Smooth muscle cell of the brain vasculature (primary cell): ENCODE results near the gene IGFBP5.

Experiments used
- DNase-seq: peaks from one replicate; pipeline ENCODE4 v3.0.0-alpha.2; 2012; ENCODE audit warnings: low read depth, low spot score

Gene IGFBP5

GRCh38 chr2:216665717-216666116 is 29.6 kb downstream of the IGFBP5 start:
- no peak for DNase-seq

GRCh38 chr2:216665242-216665641 is 30.1 kb downstream of the IGFBP5 start:
- no peak for DNase-seq

DNA sequence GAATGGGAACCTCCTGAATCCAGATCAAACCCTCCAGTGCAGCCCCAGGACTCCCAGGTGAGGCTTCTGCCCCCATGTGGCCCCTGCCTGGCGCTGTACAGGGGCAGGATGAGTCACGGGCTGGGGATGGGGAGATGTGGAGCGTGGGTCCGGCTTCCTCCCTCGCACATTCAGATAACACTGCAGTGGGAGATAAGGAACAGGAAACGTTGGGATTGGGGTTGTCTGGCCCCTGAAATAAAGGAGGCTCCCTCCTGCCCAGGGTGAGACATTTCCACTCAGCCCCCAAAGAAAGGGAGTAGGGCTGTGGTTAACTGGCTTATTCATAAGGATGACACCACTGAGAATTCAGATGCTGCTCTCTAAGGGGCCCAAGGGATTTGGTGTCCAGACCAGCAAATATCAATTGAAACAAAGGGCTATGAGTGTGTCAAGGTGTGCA is 30.7 kb downstream of the IGFBP5 start:
- DNase-seq = no peak

GRCh38 chr2:216663846-216664245 is 31.5 kb downstream of the IGFBP5 start:
- DNase-seq = no peak

DNA sequence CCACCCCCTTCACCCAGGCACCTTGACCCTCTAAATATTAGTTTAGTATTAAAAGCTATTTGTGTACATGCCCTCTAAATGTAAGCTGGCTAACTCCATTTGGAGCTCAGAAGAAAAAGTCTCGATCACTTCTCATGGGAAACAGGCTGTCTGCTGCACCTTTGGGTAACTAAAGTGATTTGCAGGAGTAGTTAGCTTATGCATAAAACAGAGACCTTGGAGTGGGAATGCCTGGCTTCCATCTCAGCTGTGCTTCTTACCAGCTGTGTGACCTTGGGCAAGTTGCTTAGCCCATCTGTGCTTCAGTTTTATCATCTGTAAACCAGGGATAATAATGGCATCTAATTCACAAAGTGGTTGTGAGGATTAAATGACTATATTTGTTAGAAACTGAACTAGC is 32.2 kb downstream of the IGFBP5 start:
- no peak for DNase-seq

- DNase-seq = no peak
Measured at GRCh38 chr2:216661639-216662375, 33.5 kb downstream of the IGFBP5 start.

- DNase-seq = no peak
Measured at GRCh38 chr2:216661051-216661450, 34.3 kb downstream of the IGFBP5 start.

- DNase-seq = no peak
Measured at GRCh38 chr2:216660496-216660895, 34.9 kb downstream of the IGFBP5 start.

GRCh38 chr2:216659276-216659675 is 36.1 kb downstream of the IGFBP5 start:
- no peak for DNase-seq

- no peak for DNase-seq
Measured at GRCh38 chr2:216658757-216659156, 36.6 kb downstream of the IGFBP5 start.

GRCh38 chr2:216657980-216658379 is 37.4 kb downstream of the IGFBP5 start:
- DNase-seq = no peak

- DNase-seq = no peak
Measured at GRCh38 chr2:216657086-216657855, 38.1 kb downstream of the IGFBP5 start.

- DNase-seq = no peak
Measured at GRCh38 chr2:216654528-216655052, 40.8 kb downstream of the IGFBP5 start.

DNA sequence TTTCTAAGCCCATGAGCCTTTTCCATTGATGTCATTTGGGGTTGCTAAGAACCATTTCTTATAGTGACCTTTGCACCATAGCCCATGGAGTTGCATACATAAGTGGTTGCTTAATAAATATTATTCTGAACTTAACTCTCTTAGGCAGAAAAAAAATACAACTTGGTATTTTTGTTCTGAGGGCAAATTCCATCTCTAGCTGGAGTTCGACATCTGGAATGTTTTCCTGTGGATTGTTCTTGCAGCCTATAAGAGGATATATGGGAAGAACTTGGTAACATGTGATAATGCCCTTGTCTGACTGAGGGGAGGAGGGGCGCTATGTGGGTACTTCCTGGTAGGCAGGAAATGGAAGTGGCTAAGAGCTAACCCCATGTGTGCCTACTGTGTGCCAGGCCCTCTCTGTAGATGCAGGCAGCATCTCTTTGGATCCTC is 41.4 kb downstream of the IGFBP5 start:
- DNase-seq = peak; percentile 85

DNA sequence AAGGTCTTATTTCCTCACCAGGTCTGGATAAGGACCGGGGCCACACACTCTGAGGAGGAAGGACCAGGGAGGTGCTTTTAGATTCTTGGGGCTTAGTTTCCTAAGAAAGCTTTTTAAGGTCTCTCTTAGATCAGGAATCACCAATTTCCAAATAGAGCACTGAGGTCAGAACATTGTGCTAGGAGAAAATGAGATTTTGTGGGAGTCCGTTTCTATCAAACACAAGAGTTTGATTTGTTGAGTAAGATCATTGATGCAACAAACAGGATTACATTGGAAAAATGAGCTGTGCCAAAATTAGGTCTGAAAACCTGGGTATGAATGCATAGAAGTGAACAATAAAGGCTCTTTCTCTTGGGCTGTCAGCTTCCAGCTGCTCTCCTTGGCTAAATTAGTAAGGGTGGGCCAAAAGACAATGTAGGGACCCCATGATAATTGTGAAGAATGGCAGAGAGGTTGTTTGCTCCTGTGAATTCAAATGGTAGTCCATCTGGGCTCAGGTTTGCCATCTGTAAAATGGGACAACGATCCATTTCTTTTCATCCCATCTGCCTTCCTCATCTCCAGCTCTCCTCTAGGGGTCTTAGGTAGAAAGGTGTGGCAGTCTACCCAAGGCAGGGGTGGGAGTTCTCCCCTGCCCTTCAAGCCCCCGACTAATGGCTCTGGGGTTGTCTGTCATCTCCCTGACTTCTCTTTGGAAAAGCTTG is 42.1 kb downstream of the IGFBP5 start:
- DNase-seq = no peak

DNA sequence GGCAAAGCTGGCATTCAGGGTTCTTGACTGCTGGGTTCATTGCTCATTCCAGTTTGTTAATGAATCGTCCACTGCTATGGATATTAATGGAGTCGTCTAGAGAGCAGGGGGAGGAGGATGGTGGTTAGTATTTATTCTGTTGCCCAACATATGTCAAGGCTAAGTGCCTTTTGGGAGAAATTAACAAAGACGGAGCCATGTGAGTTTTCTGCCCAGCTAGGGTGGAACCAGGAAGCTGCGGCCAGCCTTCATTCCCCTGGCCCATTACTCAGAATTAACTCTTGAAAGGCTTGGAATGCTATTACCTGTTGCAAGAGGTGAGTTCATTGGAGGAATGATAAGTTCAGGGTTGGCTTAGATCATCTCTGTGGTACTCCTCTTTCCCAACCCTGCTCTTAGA is 42.8 kb downstream of the IGFBP5 start:
- DNase-seq = no peak

DNA sequence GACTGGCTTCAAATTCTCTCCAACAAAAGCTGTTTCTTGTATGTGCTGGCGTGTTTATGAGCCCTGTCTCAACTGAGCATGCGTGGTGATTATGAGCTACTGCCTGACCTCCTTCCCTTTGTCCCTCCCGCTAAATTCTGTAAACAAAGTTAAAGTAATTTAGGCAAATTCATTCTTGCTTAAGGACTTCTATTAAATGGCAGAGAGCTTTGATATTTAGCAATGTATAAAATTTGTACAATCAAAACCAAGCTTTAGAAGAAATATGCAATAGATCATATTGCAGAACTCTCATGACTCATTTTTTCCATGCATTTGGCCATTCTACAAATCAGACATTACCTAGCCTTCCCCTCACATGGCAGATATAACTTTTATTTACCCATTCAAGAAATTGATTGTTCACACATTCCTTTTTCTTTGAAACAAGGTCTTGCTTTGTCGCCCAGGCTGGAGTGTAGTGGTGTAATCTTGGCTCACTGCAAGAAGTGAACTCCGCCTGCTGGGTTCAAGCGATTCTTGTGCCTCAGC is 43.9 kb downstream of the IGFBP5 start:
- no peak for DNase-seq

DNA sequence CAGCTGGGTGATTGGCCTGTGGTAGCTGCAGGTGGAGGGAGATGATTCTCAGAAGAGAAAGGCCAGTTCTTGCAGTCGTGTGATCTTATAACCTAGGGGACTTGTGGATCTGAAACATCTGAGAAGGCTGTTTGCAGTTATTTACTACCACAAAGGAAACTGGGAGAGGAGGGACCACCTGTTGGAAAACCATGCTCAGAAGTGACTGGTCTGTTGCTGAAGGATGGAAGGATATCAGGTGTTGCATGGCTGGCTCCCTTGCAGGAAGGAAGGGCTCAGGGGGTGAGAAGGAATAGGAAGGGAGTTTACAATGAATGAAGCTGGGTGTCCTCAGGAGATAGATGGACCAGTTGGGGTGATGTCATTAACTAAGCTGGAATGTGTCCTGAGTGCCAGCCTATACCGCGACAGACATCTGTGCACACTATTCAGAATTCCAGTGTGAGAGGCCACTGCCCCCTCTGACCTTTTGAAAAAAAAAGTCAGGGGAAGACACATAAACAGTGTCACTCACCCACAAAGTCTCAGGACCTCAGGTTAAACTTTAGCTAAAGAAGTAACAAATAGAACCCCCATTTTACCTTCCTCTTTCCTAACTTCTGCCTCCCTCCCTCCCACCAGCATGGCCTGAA is 44.6 kb downstream of the IGFBP5 start:
- DNase-seq = no peak

GRCh38 chr2:216649574-216649973 is 45.8 kb downstream of the IGFBP5 start:
- DNase-seq = peak; percentile 86

DNA sequence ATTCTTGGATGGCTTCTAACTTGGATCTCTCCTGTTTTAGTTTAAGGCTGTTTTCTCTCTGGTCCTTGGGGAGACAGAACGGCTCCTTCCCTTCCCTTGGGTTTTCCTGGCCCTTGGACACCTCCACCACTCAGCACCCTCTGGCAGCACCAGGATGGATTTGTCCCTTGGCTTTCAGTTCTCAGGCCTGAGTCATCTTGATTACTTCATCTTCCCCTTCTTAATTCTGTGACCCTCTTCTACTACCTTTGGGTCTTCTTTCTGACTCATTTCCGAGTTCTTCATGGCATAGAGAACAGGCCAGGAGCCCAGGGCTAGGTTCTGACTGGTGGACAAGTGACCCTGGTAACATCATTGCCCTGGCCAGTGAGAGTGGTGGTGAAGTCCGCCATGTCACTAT is 47.2 kb downstream of the IGFBP5 start:
- DNase-seq = no peak

DNA sequence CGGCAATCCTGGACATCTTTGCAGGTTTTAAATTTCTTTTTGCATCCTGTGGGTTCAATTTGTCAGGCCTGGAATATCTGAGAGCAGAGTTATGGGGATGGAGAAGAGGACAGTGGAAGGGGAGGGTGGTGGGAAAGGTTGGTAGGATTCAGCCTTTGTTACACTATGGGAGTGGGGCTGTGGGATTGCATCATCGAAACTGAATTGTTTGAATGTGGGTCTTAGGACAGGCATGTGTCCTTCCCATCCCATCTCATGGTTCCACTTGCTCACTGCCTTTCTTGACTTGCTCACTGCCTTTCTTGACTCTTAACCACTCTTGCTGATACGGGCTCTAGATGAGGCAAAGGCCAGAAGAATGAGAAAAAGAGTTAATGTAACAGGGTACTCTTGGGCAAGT is 49.2 kb downstream of the IGFBP5 start:
- no peak for DNase-seq

- no peak for DNase-seq
Measured at GRCh38 chr2:216645636-216645950, 49.8 kb downstream of the IGFBP5 start.
